ENCODE results near the gene SRP19.
"Not testable (repeated sequence)": the region's sequence is repeated elsewhere in the genome, so short reads cannot be mapped to it uniquely, and the experiment has no call there.

Gene SRP19

GRCh38 chr5:112876362-112876761 is 15.3 kb downstream of the SRP19 start:
- no peak for DNase-seq

- no peak for DNase-seq
Observed at GRCh38 chr5:112878101-112878500, 17.0 kb downstream of the SRP19 start.

DNA sequence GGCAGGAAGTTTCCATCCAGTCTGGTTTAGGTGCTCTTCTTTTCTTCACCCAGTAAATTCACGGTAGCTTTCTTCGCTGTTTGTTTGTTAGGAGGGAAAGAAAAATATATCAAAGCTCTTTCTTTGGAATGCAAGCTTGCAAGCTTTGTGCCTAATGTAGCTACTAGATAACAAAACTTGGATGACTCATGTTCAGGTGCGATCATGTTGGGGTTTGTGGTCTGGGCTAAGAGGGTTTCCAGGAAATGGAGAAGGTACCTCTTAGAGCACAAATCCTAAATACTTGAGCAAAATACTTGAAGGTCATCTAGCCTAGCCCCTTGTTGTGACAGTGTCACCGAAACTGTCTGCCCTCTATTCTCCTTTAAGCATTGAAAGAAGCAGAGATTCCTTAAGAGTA is 17.7 kb downstream of the SRP19 start:
- DNase-seq: peak; percentile 60

GRCh38 chr5:112880219-112880964 is 19.3 kb downstream of the SRP19 start:
- no peak for DNase-seq

- no peak for DNase-seq
Observed at GRCh38 chr5:112883192-112883591, 22.1 kb downstream of the SRP19 start.

- DNase-seq: no peak
Observed at GRCh38 chr5:112885001-112885400, 23.9 kb downstream of the SRP19 start.

DNA sequence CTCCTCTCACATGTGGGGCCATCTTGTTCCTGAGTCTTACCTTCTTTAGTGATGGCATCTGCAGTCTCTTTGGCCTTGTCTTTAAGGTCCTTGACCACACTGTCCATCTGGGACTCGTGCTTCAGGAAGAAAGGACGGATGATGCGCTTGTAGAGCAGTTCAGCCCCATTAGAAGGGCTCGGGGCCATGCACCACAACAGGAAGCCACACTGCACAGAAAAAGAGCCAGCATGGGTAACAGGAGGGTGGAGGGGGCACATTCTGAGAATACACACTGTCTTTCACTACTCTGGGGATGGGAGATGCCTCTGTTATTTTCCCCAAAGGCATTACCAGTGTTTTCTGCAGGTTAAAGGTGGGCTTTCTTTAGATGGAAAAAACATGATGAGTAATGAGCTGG is 25.9 kb downstream of the SRP19 start:
- peak; percentile 11 for DNase-seq

GRCh38 chr5:112892066-112892465 is 31.0 kb downstream of the SRP19 start:
- DNase-seq: not testable (repeated sequence)

GRCh38 chr5:112892776-112893175 is 31.7 kb downstream of the SRP19 start:
- DNase-seq: no peak

- DNase-seq: no peak
Observed at GRCh38 chr5:112895682-112896081, 34.6 kb downstream of the SRP19 start.

GRCh38 chr5:112902561-112902960 is 41.5 kb downstream of the SRP19 start:
- DNase-seq: no peak

GRCh38 chr5:112904996-112905395 is 43.9 kb downstream of the SRP19 start:
- DNase-seq: not testable (repeated sequence)

- no peak for DNase-seq
Observed at GRCh38 chr5:112906637-112907036, 45.5 kb downstream of the SRP19 start.

- no peak for DNase-seq
Observed at GRCh38 chr5:112907166-112907631, 46.1 kb downstream of the SRP19 start.

- DNase-seq: no peak
Observed at GRCh38 chr5:112908854-112909253, 47.8 kb downstream of the SRP19 start.

GRCh38 chr5:112910529-112910928 is 49.4 kb downstream of the SRP19 start:
- DNase-seq: no peak

- no peak for DNase-seq
Observed at GRCh38 chr5:112914584-112914983, 53.5 kb downstream of the SRP19 start.

DNA sequence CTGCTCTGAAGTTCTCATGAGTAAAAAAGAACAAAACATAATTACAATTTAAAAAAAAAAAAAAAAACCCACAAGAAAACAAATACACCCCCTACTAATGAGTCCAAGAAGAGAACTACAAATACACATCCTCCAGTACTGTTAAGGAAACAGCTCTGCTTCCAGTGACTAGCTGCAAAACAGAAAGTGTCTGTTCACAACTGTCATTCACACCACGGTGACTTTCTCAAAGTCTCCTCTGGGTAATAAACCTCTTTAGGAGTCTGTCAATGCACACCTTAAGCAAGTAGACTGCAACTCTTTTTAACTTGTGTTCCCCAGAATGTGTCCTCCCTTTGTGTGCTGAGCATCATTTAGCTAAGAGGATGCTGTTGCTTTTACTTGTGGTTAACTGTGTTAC is 54.7 kb downstream of the SRP19 start:
- no peak for DNase-seq

GRCh38 chr5:112917453-112917995 is 56.4 kb downstream of the SRP19 start:
- peak; percentile 22 for DNase-seq

GRCh38 chr5:112918136-112918535 is 57.0 kb downstream of the SRP19 start:
- no peak for DNase-seq

- DNase-seq: no peak
Observed at GRCh38 chr5:112918679-112919078, 57.6 kb downstream of the SRP19 start.
